Calu3 (cell line): ENCODE data around the gene COL8A1. TPM values are rescaled to one million over a fixed set of nuclear protein-coding genes. Genes with fewer than 3 reads are reported as not detected.

ENCODE experiments used
- BruUV-seq: library from RNA; stranded (reverse); fragments of 400-500 nt; replicated peaks from 2 replicates; lab custom pipeline; 2021; lab: Mats Ljungman, UMichigan
- CTCF ChIA-PET: fragments of 300-600 bp; sonication (Branson Sonifier 250); formaldehyde crosslinking; loops from one replicate; lab custom pipeline; 2022; ENCODE audit warnings: antibody characterized with exemption; lab: Charles Lee
- DNase-seq: peaks from one replicate; pipeline ENCODE4 v3.0.0; 2022
- H3K27ac Mint-ChIP-seq: one replicate; pipeline ENCODE4 v1.8.0; 2022; ENCODE audit warnings: mixed read lengths; ENCODE audit not compliant: unreplicated experiment
- H3K27me3 Mint-ChIP-seq: one replicate; pipeline ENCODE4 v1.8.0; 2022; ENCODE audit warnings: mixed read lengths; ENCODE audit not compliant: unreplicated experiment
- H3K36me3 Mint-ChIP-seq: one replicate; pipeline ENCODE4 v1.8.0; 2022; ENCODE audit warnings: mild to moderate bottlenecking, moderate library complexity, mixed read lengths; ENCODE audit not compliant: insufficient read depth, unreplicated experiment
- H3K4me1 Mint-ChIP-seq: one replicate; pipeline ENCODE4 v1.8.0; 2022; ENCODE audit warnings: mild to moderate bottlenecking, low read depth, mixed read lengths; ENCODE audit not compliant: unreplicated experiment
- H3K4me3 Mint-ChIP-seq: one replicate; pipeline ENCODE4 v1.8.0; 2022; ENCODE audit warnings: mild to moderate bottlenecking, low read depth, moderate library complexity, mixed read lengths; ENCODE audit not compliant: unreplicated experiment
- H3K9me3 Mint-ChIP-seq: one replicate; pipeline ENCODE4 v1.8.0; 2022; ENCODE audit warnings: low read depth, mixed read lengths; ENCODE audit not compliant: unreplicated experiment
- CTCF ChIP-seq: fragments of 200-600 bp; IDR thresholded peaks from one replicate; pipeline ENCODE4 v1.8.0; 2022; ENCODE audit warnings: antibody characterized with exemption; ENCODE audit not compliant: unreplicated experiment
- intact Hi-C: fragments of 100-400 bp; cut with micrococcal nuclease; formaldehyde crosslinking; loops from one replicate; pipeline ENCODE4 v1.10.0; 2022; ENCODE audit not compliant: unreplicated experiment
- total RNA-seq: library from RNA; stranded (reverse); gene quantifications from 2 replicates; pipeline ENCODE4 v1.2.3, GENCODE V29; 2022

Gene COL8A1
- total RNA-seq, 1 experiment from 2014 or later, result 0.71 TPM

- intact Hi-C loops, result no loop called here
- CTCF ChIA-PET, result interaction anchor here (0.7 kb wide), 1 partner anchor 1034 kb away, joined by 3 read pairs; no protein-coding TSS in a partner anchor
- Mint-ChIP-seq H3K27me3 (no peaks in the 10 kb centered on the region), H3K4me3 (no peak overlapping the region), H3K36me3 (no peaks in the 10 kb centered on the region), H3K4me1 (no peaks in the 10 kb centered on the region), H3K27ac (no peak overlapping the region), H3K9me3 (no peaks in the 10 kb centered on the region)
- DNase-seq, result no peak
- no peak for TF ChIP-seq CTCF
- BruUV-seq, result no TSS peak
These were observed 126.0 kb downstream of the COL8A1 start for GRCh38 chr3:99764377-99764776.

GRCh38 chr3:99765042-99765942 is 126.9 kb downstream of the COL8A1 start:
- Mint-ChIP-seq H3K4me1 (no peaks in the 10 kb centered on the region), H3K27ac (no peak overlapping the region), H3K4me3 (no peak overlapping the region), H3K9me3 (no peaks in the 10 kb centered on the region), H3K27me3 (no peaks in the 10 kb centered on the region), H3K36me3 (no peaks in the 10 kb centered on the region)
- CTCF ChIA-PET, result no interaction called here
- no peak for TF ChIP-seq CTCF
- intact Hi-C loops, result no loop called here
- no TSS peak for BruUV-seq
- no peak for DNase-seq

DNA sequence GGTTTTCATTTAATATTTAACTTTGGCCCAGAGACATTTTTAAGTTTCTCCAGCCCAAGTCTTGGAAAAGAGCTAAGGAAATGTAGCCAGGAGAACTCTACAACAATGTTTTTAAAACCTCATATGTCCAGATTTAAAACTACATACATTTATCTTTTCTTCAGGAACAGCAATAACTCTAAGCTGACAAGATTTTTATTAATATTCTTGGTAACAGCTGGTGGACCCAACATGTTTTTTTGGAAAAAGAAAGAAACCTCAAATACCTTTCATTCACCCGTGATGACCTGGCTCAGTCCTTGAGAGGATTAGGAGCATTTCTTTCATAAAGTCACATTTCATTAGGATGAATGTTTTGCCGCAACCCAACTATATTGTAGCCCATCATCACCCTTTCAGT is 128.9 kb downstream of the COL8A1 start:
- no peak overlapping the region for H3K27ac Mint-ChIP-seq
- no peak overlapping the region for H3K4me3 Mint-ChIP-seq
- no peaks in the 10 kb centered on the region for H3K36me3 Mint-ChIP-seq
- H3K9me3 Mint-ChIP-seq, result peaks cover 2% of the 10 kb centered on the region
- no peaks in the 10 kb centered on the region for H3K4me1 Mint-ChIP-seq
- CTCF ChIA-PET, result no interaction called here
- no peak for TF ChIP-seq CTCF
- H3K27me3 Mint-ChIP-seq, result no peaks in the 10 kb centered on the region
- intact Hi-C loops, result no loop called here
- BruUV-seq, result no TSS peak
- DNase-seq, result no peak

DNA sequence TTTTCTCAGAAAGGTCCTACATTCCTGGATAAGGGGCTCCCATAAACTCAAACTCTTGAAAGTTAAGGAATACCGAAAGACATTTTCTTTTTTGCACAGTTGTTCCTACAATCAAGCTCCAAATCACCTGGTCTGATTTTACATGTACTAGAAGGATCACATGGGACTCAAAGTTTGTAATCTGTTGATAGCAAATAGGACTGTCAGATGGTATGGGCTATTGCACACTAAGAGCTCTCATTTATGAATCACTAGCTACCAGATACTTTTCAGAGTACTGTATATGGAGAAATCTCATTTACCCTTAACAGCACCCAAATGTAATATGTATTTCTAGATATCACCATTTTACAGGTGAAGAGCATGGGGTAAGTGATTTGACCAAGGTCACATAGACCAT is 129.7 kb downstream of the COL8A1 start:
- H3K9me3 Mint-ChIP-seq, result peaks cover 2% of the 10 kb centered on the region
- TF ChIP-seq CTCF, result no peak
- BruUV-seq, result no TSS peak
- intact Hi-C loops, result no loop called here
- CTCF ChIA-PET, result no interaction called here
- H3K4me1 Mint-ChIP-seq, result no peaks in the 10 kb centered on the region
- H3K36me3 Mint-ChIP-seq, result no peaks in the 10 kb centered on the region
- H3K4me3 Mint-ChIP-seq, result no peak overlapping the region
- H3K27me3 Mint-ChIP-seq, result no peaks in the 10 kb centered on the region
- no peak for DNase-seq
- H3K27ac Mint-ChIP-seq, result no peak overlapping the region
